ENCODE data around the gene FYN. TPM values are rescaled to one million over a fixed set of nuclear protein-coding genes. Genes with fewer than 3 reads are reported as not detected.

The FYN gene
- total and polyA plus RNA-seq, 2 of the 13 experiments (the other 11 are each of a cell fraction or from before 2014, with no cell fraction given), result 15.5 to 24.6 TPM

DNA sequence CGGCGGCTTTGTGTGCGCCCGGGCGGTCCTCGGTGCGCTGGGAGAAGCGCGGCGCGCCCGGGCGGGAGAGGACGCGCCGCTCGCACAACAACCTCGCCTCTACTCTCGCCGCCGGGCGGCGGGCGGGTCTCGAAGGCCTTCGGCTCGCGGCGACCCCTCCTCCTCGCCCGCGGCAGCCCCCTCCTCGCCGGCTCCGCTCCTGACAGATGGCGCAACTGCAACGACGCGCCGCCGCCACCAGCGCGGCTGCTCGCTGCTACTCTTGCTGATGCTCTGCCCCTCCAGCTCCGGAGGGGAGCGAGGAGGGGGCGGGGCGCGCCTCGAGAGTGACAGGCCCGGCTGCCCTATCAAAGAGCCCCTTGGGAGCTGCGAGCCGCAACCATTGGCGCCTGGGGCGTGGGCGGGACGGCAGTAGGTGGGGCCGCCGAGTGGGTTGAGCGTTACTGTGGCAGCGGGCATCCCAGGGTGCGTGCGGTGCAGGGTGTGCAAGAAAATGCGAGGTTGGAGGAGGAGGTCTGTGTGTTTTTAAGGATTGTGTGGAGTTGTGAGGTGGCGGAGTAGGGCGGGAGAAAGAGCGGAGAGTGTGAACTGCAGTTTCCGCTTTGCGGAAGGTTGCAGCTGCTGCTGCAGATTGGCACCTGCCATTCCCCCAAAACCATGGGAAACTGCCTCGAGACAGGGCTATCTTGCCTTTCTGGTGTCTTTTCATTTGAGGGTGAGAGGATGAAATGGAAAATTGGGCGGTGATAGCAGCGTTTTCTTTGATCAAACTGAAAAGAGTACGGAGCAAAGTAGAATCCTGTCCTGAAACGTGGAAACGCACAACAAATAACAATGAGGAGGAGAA, at the start of gene FYN (continued):
- TF ChIP-seq ARNT2 (CRISPR knock-in tag; IDR thresholded peaks at IDR 0.05; ENCODE audit: low read depth) (peak; percentile 54), HOXA5 (CRISPR knock-in tag; IDR thresholded peaks at IDR 0.05) (no peak), GZF1 (CRISPR knock-in tag; IDR thresholded peaks at IDR 0.05) (0 out of 2 replicates have a peak, but pooled peaks have one; percentile 36), ZNF224 (CRISPR knock-in tag; IDR thresholded peaks at IDR 0.05) (no peak), HES4 (CRISPR knock-in tag; IDR thresholded peaks at IDR 0.05; ENCODE audit: borderline replicate concordance) (0 out of 2 replicates have a peak, but pooled peaks have one; percentile 1), REL (CRISPR knock-in tag; conservative IDR thresholded peaks at IDR 0.05) (no peak), ZNF205 (CRISPR knock-in tag; IDR thresholded peaks at IDR 0.05) (no peak), NFKB2 (CRISPR knock-in tag; IDR thresholded peaks at IDR 0.05; ENCODE audit: borderline replicate concordance) (no peak; the same call in 1 of the 2 replicates), ETV6 (CRISPR knock-in tag; conservative IDR thresholded peaks at IDR 0.05) (peak; percentile 47; the same call in 1 of the 2 replicates), SP5 (CRISPR knock-in tag; IDR thresholded peaks at IDR 0.05; ENCODE audit: borderline replicate concordance, low read depth) (peak; percentile 82), ZNF446 (CRISPR knock-in tag; IDR thresholded peaks at IDR 0.05) (no peak), TOPORS (CRISPR knock-in tag; IDR thresholded peaks at IDR 0.05) (no peak), AGO1 (IDR thresholded peaks at IDR 0.05; ENCODE audit: low read depth, low read length, poor library complexity, severe bottlenecking) (no peak), ZNF558 (CRISPR knock-in tag; IDR thresholded peaks at IDR 0.05; ENCODE audit: borderline replicate concordance) (no peak), ZNF10 (CRISPR knock-in tag; IDR thresholded peaks at IDR 0.05; ENCODE audit: borderline replicate concordance, low read depth) (no peak), RBM39 (IDR thresholded peaks at IDR 0.05; ENCODE audit: low read depth, low read length, poor library complexity, severe bottlenecking) (peak; percentile 80), GPN1 (CRISPR knock-in tag; IDR thresholded peaks at IDR 0.05; ENCODE audit: borderline replicate concordance) (no peak), NRL (CRISPR knock-in tag; IDR thresholded peaks at IDR 0.05; ENCODE audit: borderline replicate concordance) (no peak; the same call in 1 of the 2 replicates), KAT2B (IDR thresholded peaks at IDR 0.05; ENCODE audit: borderline replicate concordance, low read depth, low read length) (no peak), NFYB (CRISPR knock-in tag; IDR thresholded peaks at IDR 0.05) (peak; percentile 98), KDM1A (CRISPR knock-in tag; IDR thresholded peaks at IDR 0.05) (peak; percentile 47; the same call in 1 of the 2 replicates), GATAD1 (CRISPR knock-in tag; IDR thresholded peaks at IDR 0.05) (0 out of 2 replicates have a peak, but pooled peaks have one; percentile 24)
- TF ChIP-seq, protein P1, sequence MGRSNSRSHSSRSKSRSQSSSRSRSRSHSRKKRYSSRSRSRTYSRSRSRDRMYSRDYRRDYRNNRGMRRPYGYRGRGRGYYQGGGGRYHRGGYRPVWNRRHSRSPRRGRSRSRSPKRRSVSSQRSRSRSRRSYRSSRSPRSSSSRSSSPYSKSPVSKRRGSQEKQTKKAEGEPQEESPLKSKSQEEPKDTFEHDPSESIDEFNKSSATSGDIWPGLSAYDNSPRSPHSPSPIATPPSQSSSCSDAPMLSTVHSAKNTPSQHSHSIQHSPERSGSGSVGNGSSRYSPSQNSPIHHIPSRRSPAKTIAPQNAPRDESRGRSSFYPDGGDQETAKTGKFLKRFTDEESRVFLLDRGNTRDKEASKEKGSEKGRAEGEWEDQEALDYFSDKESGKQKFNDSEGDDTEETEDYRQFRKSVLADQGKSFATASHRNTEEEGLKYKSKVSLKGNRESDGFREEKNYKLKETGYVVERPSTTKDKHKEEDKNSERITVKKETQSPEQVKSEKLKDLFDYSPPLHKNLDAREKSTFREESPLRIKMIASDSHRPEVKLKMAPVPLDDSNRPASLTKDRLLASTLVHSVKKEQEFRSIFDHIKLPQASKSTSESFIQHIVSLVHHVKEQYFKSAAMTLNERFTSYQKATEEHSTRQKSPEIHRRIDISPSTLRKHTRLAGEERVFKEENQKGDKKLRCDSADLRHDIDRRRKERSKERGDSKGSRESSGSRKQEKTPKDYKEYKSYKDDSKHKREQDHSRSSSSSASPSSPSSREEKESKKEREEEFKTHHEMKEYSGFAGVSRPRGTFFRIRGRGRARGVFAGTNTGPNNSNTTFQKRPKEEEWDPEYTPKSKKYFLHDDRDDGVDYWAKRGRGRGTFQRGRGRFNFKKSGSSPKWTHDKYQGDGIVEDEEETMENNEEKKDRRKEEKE (IDR thresholded peaks at IDR 0.05), result no peak
- TF ChIP-seq, protein P2, sequence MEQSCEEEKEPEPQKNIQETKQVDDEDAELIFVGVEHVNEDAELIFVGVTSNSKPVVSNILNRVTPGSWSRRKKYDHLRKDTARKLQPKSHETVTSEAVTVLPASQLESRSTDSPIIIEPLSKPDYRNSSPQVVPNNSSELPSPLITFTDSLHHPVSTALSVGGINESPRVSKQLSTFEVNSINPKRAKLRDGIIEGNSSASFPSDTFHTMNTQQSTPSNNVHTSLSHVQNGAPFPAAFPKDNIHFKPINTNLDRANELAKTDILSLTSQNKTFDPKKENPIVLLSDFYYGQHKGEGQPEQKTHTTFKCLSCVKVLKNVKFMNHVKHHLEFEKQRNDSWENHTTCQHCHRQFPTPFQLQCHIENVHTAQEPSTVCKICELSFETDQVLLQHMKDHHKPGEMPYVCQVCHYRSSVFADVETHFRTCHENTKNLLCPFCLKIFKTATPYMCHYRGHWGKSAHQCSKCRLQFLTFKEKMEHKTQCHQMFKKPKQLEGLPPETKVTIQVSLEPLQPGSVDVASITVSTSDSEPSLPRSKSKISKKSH (CRISPR knock-in tag; IDR thresholded peaks at IDR 0.05; ENCODE audit: borderline replicate concordance), result 0 out of 2 replicates have a peak, but pooled peaks have one; percentile 53
- TF ChIP-seq, protein P3, sequence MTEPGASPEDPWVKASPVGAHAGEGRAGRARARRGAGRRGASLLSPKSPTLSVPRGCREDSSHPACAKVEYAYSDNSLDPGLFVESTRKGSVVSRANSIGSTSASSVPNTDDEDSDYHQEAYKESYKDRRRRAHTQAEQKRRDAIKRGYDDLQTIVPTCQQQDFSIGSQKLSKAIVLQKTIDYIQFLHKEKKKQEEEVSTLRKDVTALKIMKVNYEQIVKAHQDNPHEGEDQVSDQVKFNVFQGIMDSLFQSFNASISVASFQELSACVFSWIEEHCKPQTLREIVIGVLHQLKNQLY (CRISPR knock-in tag; IDR thresholded peaks at IDR 0.05), result no peak

Measured in HepG2 (cell line).